H9 (cell line): ENCODE data around the gene DCXR. TPM values are rescaled to one million over a fixed set of nuclear protein-coding genes. Genes with fewer than 3 reads are reported as not detected.

Experiments used
- DNase-seq: peaks from one replicate; pipeline ENCODE4 v3.0.0-alpha.2; 2017
- H2AFZ ChIP-seq: one replicate; pipeline ENCODE4 v1.6.1; 2013; ENCODE audit warnings: mild to moderate bottlenecking, low read length, control low read depth, moderate library complexity
- H2AK5ac ChIP-seq: 2 replicates; pipeline ENCODE4 v1.6.1; 2013; ENCODE audit warnings: low read length, control low read depth, mixed read lengths; ENCODE audit not compliant: insufficient read length
- H2BK120ac ChIP-seq: one replicate; pipeline ENCODE4 v1.6.1; 2013; ENCODE audit warnings: low read depth, mild to moderate bottlenecking, low read length, control low read depth, inconsistent platforms; ENCODE audit not compliant: poor library complexity, severe bottlenecking
- H2BK12ac ChIP-seq: 2 replicates; pipeline ENCODE4 v1.6.1; 2013; ENCODE audit warnings: low read length, control low read depth, mixed read lengths, low read depth; ENCODE audit not compliant: insufficient read length
- H2BK15ac ChIP-seq: 2 replicates; pipeline ENCODE4 v1.6.1; 2013; ENCODE audit warnings: low read depth, low read length, control low read depth
- H2BK20ac ChIP-seq: one replicate; pipeline ENCODE4 v1.6.1; 2013; ENCODE audit warnings: low read depth, mild to moderate bottlenecking, low read length, control low read depth, inconsistent platforms; ENCODE audit not compliant: poor library complexity, severe bottlenecking
- H2BK5ac ChIP-seq: 2 replicates; pipeline ENCODE4 v1.6.1; 2013; ENCODE audit warnings: low read length, control low read depth, mixed read lengths; ENCODE audit not compliant: insufficient read length
- H3K14ac ChIP-seq: 2 replicates; pipeline ENCODE4 v1.6.1; 2013; ENCODE audit warnings: low read length, control low read depth; ENCODE audit not compliant: insufficient read depth
- H3K18ac ChIP-seq: 2 replicates; pipeline ENCODE4 v1.6.1; 2013; ENCODE audit warnings: low read depth, mild to moderate bottlenecking, mixed read lengths, low read length, control low read depth; ENCODE audit not compliant: insufficient read length
- H3K23ac ChIP-seq: 2 replicates; pipeline ENCODE4 v1.6.1; 2013; ENCODE audit warnings: low read length, control low read depth, mixed read lengths, low read depth; ENCODE audit not compliant: insufficient read length
- H3K23me2 ChIP-seq: 2 replicates; pipeline ENCODE4 v1.6.1; 2013; ENCODE audit warnings: low read depth, mild to moderate bottlenecking, mixed read lengths, low read length, control low read depth; ENCODE audit not compliant: insufficient read length, poor library complexity, severe bottlenecking
- H3K27ac ChIP-seq: 2 replicates; pipeline ENCODE4 v1.5.1; 2013; ENCODE audit warnings: low read length, control low read depth, mixed read lengths, low read depth; ENCODE audit not compliant: insufficient read length
- H3K27me3 ChIP-seq: 2 replicates; pipeline ENCODE4 v1.6.1; 2013; ENCODE audit warnings: low read length, control low read depth, inconsistent platforms; ENCODE audit not compliant: insufficient read depth
- H3K4ac ChIP-seq: 2 replicates; pipeline ENCODE4 v1.6.1; 2013; ENCODE audit warnings: low read depth, mild to moderate bottlenecking, control low read depth, inconsistent platforms, low read length, moderate library complexity
- H3K4me1 ChIP-seq: 2 replicates; pipeline ENCODE4 v1.6.1; 2013; ENCODE audit warnings: low read length, control low read depth, inconsistent platforms; ENCODE audit not compliant: insufficient read depth
- H3K4me2 ChIP-seq: 2 replicates; pipeline ENCODE4 v1.6.1; 2013; ENCODE audit warnings: low read length, control low read depth, mixed read lengths; ENCODE audit not compliant: insufficient read length, insufficient read depth
- H3K56ac ChIP-seq: 2 replicates; pipeline ENCODE4 v1.6.1; 2013; ENCODE audit warnings: low read depth, mild to moderate bottlenecking, mixed read lengths, low read length, control low read depth; ENCODE audit not compliant: insufficient read length
- H3K79me1 ChIP-seq: 2 replicates; pipeline ENCODE4 v1.6.1; 2013; ENCODE audit warnings: low read depth, mild to moderate bottlenecking, moderate library complexity, low read length, control low read depth, inconsistent platforms; ENCODE audit not compliant: insufficient read depth, poor library complexity, severe bottlenecking
- H3K79me2 ChIP-seq: 2 replicates; pipeline ENCODE4 v1.6.1; 2013; ENCODE audit warnings: low read length, control low read depth, inconsistent platforms; ENCODE audit not compliant: insufficient read depth
- H3K9ac ChIP-seq: 2 replicates; pipeline ENCODE4 v1.6.1; 2013; ENCODE audit warnings: low read length, control low read depth, mixed read lengths; ENCODE audit not compliant: insufficient read length; ENCODE audit errors: extremely low read depth
- H3K9me3 ChIP-seq: one replicate; pipeline ENCODE4 v1.6.1; 2013; ENCODE audit warnings: low read depth, low read length, inconsistent platforms; ENCODE audit not compliant: control insufficient read depth
- H3T11ph ChIP-seq: one replicate; pipeline ENCODE4 v1.6.1; 2013; ENCODE audit warnings: mild to moderate bottlenecking, low read length, control low read depth, inconsistent platforms
- H4K20me1 ChIP-seq: one replicate; pipeline ENCODE4 v1.6.1; 2013; ENCODE audit not compliant: control insufficient read depth, insufficient read length, insufficient read depth
- H4K5ac ChIP-seq: 2 replicates; pipeline ENCODE4 v1.6.1; 2013; ENCODE audit warnings: low read depth, mild to moderate bottlenecking, mixed read lengths, low read length, control low read depth; ENCODE audit not compliant: insufficient read length
- H4K8ac ChIP-seq: replicated peaks from 2 replicates; pipeline ENCODE4 v1.6.1; 2013; ENCODE audit warnings: low read length, control low read depth, mixed read lengths, low read depth; ENCODE audit not compliant: insufficient read length
- H4K91ac ChIP-seq: 2 replicates; pipeline ENCODE4 v1.6.1; 2013; ENCODE audit warnings: low read depth, mild to moderate bottlenecking, moderate library complexity, mixed read lengths, low read length, control low read depth; ENCODE audit not compliant: insufficient read length
- H3K27ac Mint-ChIP-seq, 3 experiments: 2 replicates in 2 of 3; 3 replicates in 1 of 3; pipeline ENCODE4 v1.8.0; 2020 to 2021; ENCODE audit warnings: mixed read lengths in 3 of 3, mild to moderate bottlenecking in 1 of 3, moderate library complexity in 1 of 3
- H3K27me3 Mint-ChIP-seq: 2 replicates; pipeline ENCODE4 v1.8.0; 2021; ENCODE audit warnings: low read depth, mild to moderate bottlenecking, moderate library complexity, mixed read lengths
- H3K36me3 Mint-ChIP-seq, 3 experiments: 2 replicates in 2 of 3; 3 replicates in 1 of 3; pipeline ENCODE4 v1.8.0; 2020 to 2021; ENCODE audit warnings: low read depth in 3 of 3, mixed read lengths in 3 of 3; ENCODE audit not compliant: insufficient read depth in 1 of 3
- H3K4me1 Mint-ChIP-seq, 2 experiments: 2 replicates each; pipeline ENCODE4 v1.8.0; 2020; ENCODE audit warnings: mixed read lengths in 2 of 2
- H3K4me3 Mint-ChIP-seq, 2 experiments: 2 replicates in 1 of 2; 3 replicates in 1 of 2; pipeline ENCODE4 v1.8.0; 2020 to 2021; ENCODE audit warnings: mild to moderate bottlenecking in 2 of 2, mixed read lengths in 2 of 2, moderate library complexity in 1 of 2
- H3K9me3 Mint-ChIP-seq, 2 experiments: 2 replicates in 1 of 2; 3 replicates in 1 of 2; pipeline ENCODE4 v1.8.0; 2020; ENCODE audit warnings: mild to moderate bottlenecking in 2 of 2, mixed read lengths in 2 of 2, moderate library complexity in 1 of 2
- WGBS: extraction: QIAGEN DNeasy Blood & Tissue Kit; methylation state at CpG from one replicate; pipeline ENCODE4 v1.1.7; 2013; ENCODE audit warnings: missing lambda C conversion rate, low lambda C conversion rate, mixed read lengths; ENCODE audit not compliant: insufficient read length; ENCODE audit errors: extremely low coverage; 5-methylcytosine and 5-hydroxymethylcytosine counted together
- total RNA-seq: library from RNA; stranded (reverse); gene quantifications from 2 replicates; pipeline ENCODE4 v1.2.1, GENCODE V29; 2021
- TF ChIP-seq, protein P1 (sequence below): fragments of 200-600 bp; sonication (generic); conservative IDR thresholded peaks from 3 replicates; pipeline ENCODE4 v1.8.0; 2021; ENCODE audit warnings: antibody characterized with exemption, mild to moderate bottlenecking

The DCXR gene
- total RNA-seq, 1 experiment from 2014 or later: 93.6 TPM

DNA sequence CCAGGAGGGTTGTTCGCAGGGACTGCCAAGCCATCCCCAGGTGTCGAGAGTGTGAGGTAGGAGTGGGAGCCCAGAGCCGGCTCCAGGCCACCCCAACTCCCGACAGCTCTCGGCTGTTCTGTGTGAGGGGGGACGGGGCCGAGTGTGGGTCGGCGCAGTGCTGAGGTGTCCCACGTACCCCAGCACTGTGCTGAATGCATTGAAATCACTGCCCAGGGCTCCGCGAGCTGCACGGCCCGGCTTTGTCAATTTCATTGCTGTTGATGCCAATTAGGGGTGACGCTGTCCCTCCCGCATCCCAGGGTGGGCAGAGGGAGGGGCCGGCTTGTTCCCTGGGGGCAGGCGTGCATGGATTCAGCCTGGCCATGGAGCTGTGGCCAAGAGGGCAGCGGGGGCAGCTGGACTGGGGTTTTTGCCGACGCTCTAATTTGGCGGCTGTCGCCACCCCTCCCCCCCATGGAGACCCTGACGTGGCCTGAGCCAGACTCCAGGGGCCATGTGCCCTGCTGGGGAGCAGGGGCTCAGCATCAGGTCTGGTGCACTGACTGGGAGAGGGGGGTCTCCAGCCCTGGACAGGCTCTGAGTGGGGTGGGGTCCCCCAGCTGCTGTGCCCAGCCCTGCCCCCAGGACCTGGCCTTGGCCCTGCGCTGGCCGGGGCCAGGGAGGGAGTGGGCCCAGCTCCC lies 29.1 kb downstream of the DCXR start:
- WGBS: no CpG with 5 or more reads among the region's 26 CpGs
- H3K4ac ChIP-seq: no peak overlapping the region

More for the DNA sequence above, 29.1 kb downstream of the DCXR start:
- no peaks in the 10 kb centered on the region for H3K36me3 Mint-ChIP-seq
- 0 out of 4 replicates have a peak, but pooled peaks cover 0 to 2% of the 10 kb centered on the region in 2 experiments for H3K4me1 Mint-ChIP-seq
- H3K27ac Mint-ChIP-seq: no peak overlapping the region
- H3K4me1 ChIP-seq: no peaks in the 10 kb centered on the region
- H2BK20ac ChIP-seq: no peak overlapping the region
- TF ChIP-seq, protein P1, sequence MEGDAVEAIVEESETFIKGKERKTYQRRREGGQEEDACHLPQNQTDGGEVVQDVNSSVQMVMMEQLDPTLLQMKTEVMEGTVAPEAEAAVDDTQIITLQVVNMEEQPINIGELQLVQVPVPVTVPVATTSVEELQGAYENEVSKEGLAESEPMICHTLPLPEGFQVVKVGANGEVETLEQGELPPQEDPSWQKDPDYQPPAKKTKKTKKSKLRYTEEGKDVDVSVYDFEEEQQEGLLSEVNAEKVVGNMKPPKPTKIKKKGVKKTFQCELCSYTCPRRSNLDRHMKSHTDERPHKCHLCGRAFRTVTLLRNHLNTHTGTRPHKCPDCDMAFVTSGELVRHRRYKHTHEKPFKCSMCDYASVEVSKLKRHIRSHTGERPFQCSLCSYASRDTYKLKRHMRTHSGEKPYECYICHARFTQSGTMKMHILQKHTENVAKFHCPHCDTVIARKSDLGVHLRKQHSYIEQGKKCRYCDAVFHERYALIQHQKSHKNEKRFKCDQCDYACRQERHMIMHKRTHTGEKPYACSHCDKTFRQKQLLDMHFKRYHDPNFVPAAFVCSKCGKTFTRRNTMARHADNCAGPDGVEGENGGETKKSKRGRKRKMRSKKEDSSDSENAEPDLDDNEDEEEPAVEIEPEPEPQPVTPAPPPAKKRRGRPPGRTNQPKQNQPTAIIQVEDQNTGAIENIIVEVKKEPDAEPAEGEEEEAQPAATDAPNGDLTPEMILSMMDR: no peak
- no peak overlapping the region for H2BK15ac ChIP-seq
- no peaks in the 10 kb centered on the region for H3K27me3 ChIP-seq
- H3K4me3 Mint-ChIP-seq: no peak overlapping the region
- H4K20me1 ChIP-seq: no peaks in the 10 kb centered on the region
- no peak overlapping the region for H2AK5ac ChIP-seq
- no peaks in the 10 kb centered on the region for H3K23me2 ChIP-seq
- no peak overlapping the region for H4K5ac ChIP-seq
- H3K14ac ChIP-seq: no peak overlapping the region
- no peak overlapping the region for H2AFZ ChIP-seq
- no peak overlapping the region for H4K91ac ChIP-seq
- no peak overlapping the region for H3K27ac ChIP-seq
- no peak overlapping the region for H4K8ac ChIP-seq
- DNase-seq: no peak
- no peak overlapping the region for H2BK5ac ChIP-seq
- H3K4me2 ChIP-seq: no peak overlapping the region
- no peaks in the 10 kb centered on the region; the same call in 1 of the 2 replicates for H3K27me3 Mint-ChIP-seq
- H3K79me1 ChIP-seq: no peaks in the 10 kb centered on the region
- no peak overlapping the region for H3K18ac ChIP-seq
- H3K9ac ChIP-seq: no peak overlapping the region
- H3K9me3 ChIP-seq: no peaks in the 10 kb centered on the region
- H3K79me2 ChIP-seq: no peaks in the 10 kb centered on the region
- H2BK12ac ChIP-seq: no peak overlapping the region
- H3T11ph ChIP-seq: no peak overlapping the region
- no peak overlapping the region for H2BK120ac ChIP-seq
- no peak overlapping the region for H3K56ac ChIP-seq
- H3K9me3 Mint-ChIP-seq: no peaks in the 10 kb centered on the region
- no peak overlapping the region for H3K23ac ChIP-seq
